Hypothalamus (tissue), 51 donors: ENCODE measurements around the gene CLEC9A.

Experiments
- DNase-seq, 51 donors: peaks; one replicate each; lab custom pipeline; 2025; lab: John Stamatoyannopoulos, UW

The CLEC9A gene

DNA sequence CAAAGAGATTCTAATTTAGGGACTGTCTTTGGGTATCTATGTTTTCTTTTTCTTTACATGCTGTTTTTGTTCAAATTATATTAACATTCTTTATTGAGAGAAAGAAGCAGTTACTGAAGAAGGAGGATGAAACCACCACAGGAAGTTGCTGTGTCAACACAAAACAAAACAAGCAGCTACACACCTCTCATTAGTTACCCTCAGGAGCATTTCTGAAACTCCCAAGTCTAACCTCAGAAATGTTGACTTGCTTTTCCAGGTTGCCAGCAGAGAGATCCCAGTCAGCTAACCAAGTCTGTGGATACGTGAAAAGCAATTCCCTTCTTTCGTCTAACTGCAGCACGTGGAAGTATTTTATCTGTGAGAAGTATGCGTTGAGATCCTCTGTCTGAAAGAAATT, 34.8 kb downstream of the CLEC9A start:
- DNase-seq = no peak

GRCh38 chr12:10067264-10067663, 36.8 kb downstream of the CLEC9A start:
- no peak for DNase-seq

DNA sequence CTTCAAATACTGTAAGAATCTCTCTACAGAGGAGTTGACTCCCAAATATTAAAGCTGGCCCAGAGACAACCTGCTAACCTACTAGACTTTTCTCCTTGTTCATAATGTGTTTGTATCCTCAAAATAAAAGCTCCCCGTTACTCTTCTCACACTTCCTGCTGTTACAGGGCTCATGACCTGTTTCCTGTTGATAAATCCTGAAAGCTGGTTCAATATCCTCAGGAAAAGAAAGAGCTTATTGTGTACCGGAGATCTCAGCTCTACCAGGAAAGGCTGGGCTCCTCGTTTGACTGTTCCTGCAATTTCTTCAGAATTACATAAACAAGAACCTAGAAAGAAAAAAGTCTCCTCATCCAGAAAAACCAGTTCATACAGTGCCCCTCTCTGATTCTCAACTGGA, 37.5 kb downstream of the CLEC9A start:
- DNase-seq = no peak

GRCh38 chr12:10068644-10069043, 38.2 kb downstream of the CLEC9A start:
- DNase-seq = no peak

- DNase-seq = no peak
Measured at GRCh38 chr12:10069099-10069498, 38.6 kb downstream of the CLEC9A start.

GRCh38 chr12:10069976-10070375, 39.5 kb downstream of the CLEC9A start:
- DNase-seq = no peak

DNA sequence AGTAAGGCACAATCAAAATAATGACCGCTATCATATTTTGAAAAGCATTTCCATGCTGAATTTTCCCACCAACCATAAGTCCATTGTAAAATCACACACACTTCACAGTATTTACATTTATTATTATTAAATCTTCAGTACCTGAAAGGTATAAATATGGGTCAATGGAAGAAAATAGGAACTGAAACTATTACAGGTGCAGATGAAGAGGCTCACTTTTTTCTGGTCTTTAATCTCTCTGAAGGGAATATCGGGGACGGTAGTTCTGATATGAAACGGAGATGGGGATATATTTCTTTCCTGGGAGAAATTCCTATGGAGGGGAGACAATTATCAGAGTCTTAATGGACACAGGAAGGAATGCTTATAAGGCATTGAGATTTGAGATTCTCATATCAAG, 39.9 kb downstream of the CLEC9A start:
- no peak for DNase-seq

DNA sequence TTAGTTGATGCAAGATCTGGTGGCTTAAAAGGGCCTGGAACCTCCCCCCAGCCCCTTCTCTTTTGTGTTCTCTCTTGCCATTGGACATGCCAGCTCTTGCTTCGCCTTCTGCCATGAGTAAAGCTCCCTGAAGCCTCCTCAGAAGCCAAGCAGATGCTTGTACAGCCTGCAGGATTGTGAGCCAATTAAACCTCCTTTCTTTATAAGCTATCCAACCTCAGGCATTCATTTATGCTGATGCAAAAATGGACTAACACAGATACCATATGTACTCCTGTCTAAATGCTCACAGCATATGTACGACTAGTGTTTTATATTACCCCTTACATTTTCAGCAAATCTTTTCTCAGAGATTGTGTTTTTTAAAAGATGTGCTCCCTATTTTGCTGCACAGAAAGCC, 41.6 kb downstream of the CLEC9A start:
- DNase-seq = no peak

GRCh38 chr12:10073261-10073660, 42.8 kb downstream of the CLEC9A start:
- DNase-seq = no peak

DNA sequence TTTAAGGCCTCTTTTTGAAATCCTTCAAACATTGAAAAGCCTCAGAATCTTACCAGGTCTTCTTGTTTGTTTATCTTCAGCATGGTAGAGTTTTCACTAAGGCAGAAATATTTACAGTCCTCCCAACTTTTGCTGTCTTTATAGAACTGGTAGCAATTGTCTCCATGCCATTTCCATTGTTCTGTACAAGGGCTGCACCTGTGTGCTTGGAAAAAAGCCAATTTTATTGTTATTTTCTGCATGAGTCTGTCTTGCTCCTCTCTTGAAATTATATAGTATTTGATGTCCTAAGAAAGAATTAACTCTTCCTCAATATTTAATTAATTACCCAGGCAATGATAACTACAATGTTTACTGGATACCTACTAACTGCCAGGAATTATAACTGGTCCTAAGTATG, 45.0 kb downstream of the CLEC9A start:
- DNase-seq = no peak

DNA sequence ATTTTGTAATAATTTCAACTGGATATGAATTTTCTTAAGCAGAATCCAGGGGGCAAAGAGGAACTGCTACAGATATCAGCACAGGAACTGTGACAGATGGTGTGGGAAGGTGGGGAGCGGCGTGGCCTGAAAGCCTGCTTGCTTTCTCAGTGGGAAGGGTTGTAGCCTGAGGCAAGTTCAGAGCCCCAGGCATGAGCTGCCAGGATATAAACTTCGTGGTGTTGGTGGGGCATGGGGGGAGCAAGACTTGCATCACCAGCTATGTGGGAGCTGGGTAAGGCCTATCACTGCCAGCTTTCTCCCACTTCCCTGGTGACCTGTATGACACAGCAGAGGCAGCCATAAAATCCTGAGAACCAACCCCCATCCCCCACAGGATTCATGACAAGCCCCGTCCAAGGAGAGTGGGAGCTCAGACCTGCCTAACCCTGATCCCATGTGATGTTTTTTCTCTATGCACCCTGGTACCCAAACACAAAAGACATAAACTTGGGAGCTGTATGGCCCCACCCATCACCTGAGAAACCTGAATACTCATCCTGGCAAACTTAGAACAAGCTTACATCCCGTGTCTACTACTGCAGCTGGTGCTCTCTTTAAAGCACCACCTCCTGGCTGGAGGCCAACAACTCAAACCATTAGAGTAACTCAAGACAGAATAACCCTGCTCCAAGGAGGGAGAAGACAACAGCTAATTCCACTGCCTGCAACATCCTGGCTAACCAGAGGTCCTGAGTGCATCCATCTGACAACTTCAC, 51.8 kb downstream of the CLEC9A start:
- no peak for DNase-seq

DNA sequence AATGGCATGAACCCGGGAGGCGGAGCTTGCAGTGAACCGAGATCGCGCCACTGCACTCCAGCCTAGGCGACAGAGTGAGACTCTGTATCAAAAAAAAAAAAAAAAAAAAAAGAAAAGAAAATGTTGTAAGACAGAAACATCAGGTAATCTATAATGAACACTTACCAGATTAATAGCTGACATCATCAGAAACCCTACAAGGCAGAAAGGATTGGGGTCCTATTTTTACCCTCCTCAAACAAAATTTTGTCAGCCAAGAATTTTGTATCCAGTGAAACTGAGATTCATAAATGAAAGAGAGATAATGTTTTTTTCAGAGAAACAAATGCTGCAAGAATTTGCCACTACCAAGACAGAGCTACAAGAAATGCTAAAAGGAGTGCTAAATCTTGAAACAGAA, 54.3 kb downstream of the CLEC9A start:
- no peak for DNase-seq

- no peak for DNase-seq
Measured at GRCh38 chr12:10086387-10086786, 55.9 kb downstream of the CLEC9A start.

DNA sequence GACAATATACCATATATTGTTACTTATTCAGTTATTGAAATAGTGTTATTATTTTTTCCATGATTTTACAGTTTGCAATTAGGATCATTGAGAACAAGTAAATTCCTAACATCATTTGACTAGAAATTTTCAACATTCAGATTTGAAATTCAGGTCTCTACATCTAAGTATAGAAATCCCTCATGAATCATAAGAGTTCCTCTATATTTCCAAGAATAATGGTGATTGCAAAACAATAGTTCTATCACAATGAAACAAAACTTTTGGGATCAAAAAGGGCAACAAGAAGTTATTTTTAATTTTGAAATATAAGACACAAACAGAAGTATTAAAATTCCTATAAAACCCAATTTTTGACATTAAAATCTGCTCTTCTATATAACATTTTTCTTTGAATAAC, 57.5 kb downstream of the CLEC9A start:
- no peak for DNase-seq

DNA sequence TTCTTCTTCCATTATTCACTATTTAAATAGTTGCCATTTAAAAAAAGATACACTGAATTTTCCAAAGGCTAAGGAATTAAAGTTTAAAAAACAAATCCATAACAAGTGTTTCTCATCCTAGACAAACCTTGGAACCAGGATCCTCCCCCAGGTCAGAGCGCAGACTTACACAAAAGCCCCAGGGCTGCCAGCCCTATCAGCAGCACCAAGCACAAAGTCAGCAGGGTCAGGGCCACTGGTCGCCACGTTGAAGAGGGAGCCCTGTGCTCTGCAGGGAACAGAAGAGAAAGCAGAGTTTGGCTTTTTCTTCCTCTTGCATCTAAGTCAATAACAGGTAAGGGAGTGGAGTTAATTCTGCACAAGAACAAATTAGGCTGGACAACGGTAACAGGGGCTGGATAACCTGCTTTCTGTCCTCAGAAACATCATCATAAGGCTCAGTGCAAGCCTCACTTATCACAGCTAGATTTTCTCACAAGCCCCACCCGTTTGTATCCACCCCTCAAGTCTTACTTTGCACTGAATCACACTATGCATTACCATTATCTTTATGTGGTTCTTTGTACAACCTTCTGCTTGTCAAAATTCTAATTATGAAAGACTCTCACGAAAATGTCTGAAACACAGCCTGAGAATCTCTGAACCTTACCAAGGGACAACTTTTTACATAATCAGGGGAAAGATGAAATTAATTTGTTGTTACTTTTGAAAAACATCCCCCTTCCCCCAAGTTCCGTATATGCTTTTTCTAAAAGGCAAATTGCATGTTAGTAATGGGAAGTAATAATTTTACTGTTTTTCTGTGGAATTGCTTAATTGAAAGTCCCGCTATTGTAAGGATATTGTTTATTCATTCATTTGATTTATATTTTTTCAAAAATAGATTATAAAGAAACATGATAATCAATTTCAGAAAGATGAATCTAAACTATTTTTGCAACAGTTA, 58.7 kb downstream of the CLEC9A start:
- no peak for DNase-seq

- DNase-seq = no peak
Measured at GRCh38 chr12:10094646-10095395, 64.3 kb downstream of the CLEC9A start.

- DNase-seq = no peak
Measured at GRCh38 chr12:10095971-10096370, 65.5 kb downstream of the CLEC9A start.

DNA sequence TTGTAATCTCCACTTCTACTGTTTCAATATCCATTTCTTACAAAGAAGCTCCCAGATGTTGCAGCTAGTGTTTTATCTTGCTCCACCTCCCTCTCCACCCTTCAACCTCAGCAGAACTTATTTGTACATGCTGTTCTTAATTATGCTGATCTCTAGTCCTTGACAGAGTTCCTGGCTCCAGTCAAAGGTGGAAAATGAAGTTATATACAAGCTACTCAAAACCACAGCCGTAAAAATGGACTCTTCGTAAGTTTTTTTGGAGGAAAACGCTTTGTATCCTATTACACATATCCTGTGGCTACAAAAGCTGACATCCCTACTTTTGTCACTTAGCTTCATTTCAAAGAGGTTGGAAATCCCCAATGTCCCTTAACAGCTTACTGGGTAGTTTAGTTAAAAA, 67.0 kb downstream of the CLEC9A start:
- DNase-seq = no peak

DNA sequence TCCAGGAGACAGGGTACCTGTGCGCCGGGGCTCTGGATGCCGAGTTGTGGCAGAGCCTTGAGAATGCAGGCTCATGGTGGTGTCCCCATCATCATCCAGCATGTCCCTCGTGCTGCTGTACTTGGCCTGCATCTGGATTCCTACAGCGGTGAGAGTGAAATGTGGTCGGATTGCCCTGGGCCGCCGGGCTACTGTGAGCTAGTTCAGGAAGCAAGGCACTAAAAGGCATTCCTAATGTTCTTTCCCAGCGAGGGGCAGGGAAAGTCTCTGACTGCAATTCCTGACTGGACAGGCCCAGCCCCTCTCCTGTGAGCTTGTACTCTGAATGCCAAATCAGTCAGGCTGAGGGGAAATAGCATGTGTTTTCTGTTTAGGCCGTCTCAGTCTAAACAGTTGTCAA, 68.3 kb downstream of the CLEC9A start, which contains the start of gene CLEC1A:
CLEC1A (minus strand) TSS at position 195 of the 400 bp plus-strand sequence; CDS start at position 132, 63 bp downstream.
- DNase-seq = no peak

DNA sequence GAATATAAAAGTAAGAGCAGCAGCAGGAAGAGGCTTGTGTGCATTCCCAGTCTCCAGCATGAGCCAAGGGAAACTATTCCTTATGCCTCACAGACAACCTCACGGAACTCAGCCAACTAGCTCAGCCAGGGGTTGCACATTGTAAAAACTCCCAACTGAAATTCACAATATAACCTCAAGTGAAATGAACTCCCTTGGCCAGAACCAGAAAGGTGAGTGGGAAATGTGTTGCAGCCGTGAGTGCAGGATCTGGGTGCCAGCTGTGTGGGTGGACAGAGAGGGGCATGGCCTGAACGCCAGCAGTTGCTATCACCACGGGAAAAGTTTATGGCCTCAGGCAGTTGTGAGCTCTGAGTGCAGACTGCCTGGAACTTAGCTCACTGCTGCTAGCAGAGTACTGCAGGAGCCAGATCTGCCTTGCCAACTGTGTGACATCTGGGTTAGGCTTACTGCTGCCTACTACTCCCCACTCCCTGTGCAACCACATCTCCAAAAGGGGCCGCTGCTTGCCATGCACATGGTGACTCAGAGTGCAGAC, 70.6 kb downstream of the CLEC9A start:
- no peak for DNase-seq
